NOMO-1 treated with DMSO at 0.1 percent for 48 hours (cell line): ENCODE measurements around the gene AFAP1L1.

Experiments
- DNase-seq: peaks from one replicate; lab custom pipeline; 2025; ENCODE audit not compliant: unreplicated experiment; lab: John Stamatoyannopoulos, UW

Gene AFAP1L1

GRCh38 chr5:149367972-149368645 is 96.5 kb downstream of the AFAP1L1 start:
- DNase-seq = no peak

GRCh38 chr5:149370878-149371277 is 99.2 kb downstream of the AFAP1L1 start:
- DNase-seq = no peak

- peak; percentile 47 for DNase-seq
Measured at GRCh38 chr5:149371296-149371962, 99.8 kb downstream of the AFAP1L1 start.

GRCh38 chr5:149372076-149372795 is 100.6 kb downstream of the AFAP1L1 start:
- DNase-seq = no peak

- no peak for DNase-seq
Measured at GRCh38 chr5:149372932-149373331, 101.3 kb downstream of the AFAP1L1 start.

- no peak for DNase-seq
Measured at GRCh38 chr5:149374303-149374702, 102.6 kb downstream of the AFAP1L1 start.

GRCh38 chr5:149374801-149375200 is 103.1 kb downstream of the AFAP1L1 start:
- DNase-seq = no peak

GRCh38 chr5:149375434-149375833 is 103.8 kb downstream of the AFAP1L1 start:
- no peak for DNase-seq

GRCh38 chr5:149376104-149376503 is 104.4 kb downstream of the AFAP1L1 start:
- no peak for DNase-seq

GRCh38 chr5:149376711-149377447 is 105.2 kb downstream of the AFAP1L1 start:
- no peak for DNase-seq

GRCh38 chr5:149378241-149378820 is 106.7 kb downstream of the AFAP1L1 start:
- no peak for DNase-seq

GRCh38 chr5:149379177-149379761 is 107.6 kb downstream of the AFAP1L1 start, which contains the start of gene IL17B:
IL17B (minus strand) TSS chr5:149379292; CDS start chr5:149379225, 67 bp downstream.
- no peak for DNase-seq

- no peak for DNase-seq
Measured at GRCh38 chr5:149379818-149380374, 108.2 kb downstream of the AFAP1L1 start.

- no peak for DNase-seq
Measured at GRCh38 chr5:149380466-149381121, 108.9 kb downstream of the AFAP1L1 start.

- no peak for DNase-seq
Measured at GRCh38 chr5:149381261-149381985, 109.8 kb downstream of the AFAP1L1 start.

- DNase-seq = peak; percentile 50
Measured at GRCh38 chr5:149381986-149382338, 110.3 kb downstream of the AFAP1L1 start.

GRCh38 chr5:149382517-149383220 is 111.0 kb downstream of the AFAP1L1 start:
- no peak for DNase-seq

GRCh38 chr5:149383399-149383798 is 111.7 kb downstream of the AFAP1L1 start:
- no peak for DNase-seq
